NCI-H187 treated with DMSO at 0.1 percent for 48 hours (cell line): Measurements from ENCODE around the gene SRD5A3.
"Not testable (repeated sequence)": the region's sequence is repeated elsewhere in the genome, so short reads cannot be mapped to it uniquely, and the experiment has no call there.

Source experiments
- DNase-seq: peaks from one replicate; lab custom pipeline; 2025; lab: John Stamatoyannopoulos, UW

Gene SRD5A3

GRCh38 chr4:55346851-55347255 lies 811 bp downstream of the SRD5A3 start:
- no peak for DNase-seq

GRCh38 chr4:55347610-55348228 lies 1.7 kb downstream of the SRD5A3 start:
- DNase-seq = no peak

GRCh38 chr4:55348466-55348865 lies 2.4 kb downstream of the SRD5A3 start:
- no peak for DNase-seq

GRCh38 chr4:55350870-55351269 lies 4.8 kb downstream of the SRD5A3 start:
- not testable (repeated sequence) for DNase-seq

- no peak for DNase-seq
Measured at GRCh38 chr4:55351824-55352223, 5.8 kb downstream of the SRD5A3 start.

- no peak for DNase-seq
Measured at GRCh38 chr4:55352726-55353125, 6.7 kb downstream of the SRD5A3 start.

GRCh38 chr4:55353228-55353747 lies 7.2 kb downstream of the SRD5A3 start:
- DNase-seq = not testable (repeated sequence)

GRCh38 chr4:55354648-55355047 lies 8.6 kb downstream of the SRD5A3 start:
- DNase-seq = no peak

- DNase-seq = no peak
Measured at GRCh38 chr4:55355555-55355954, 9.5 kb downstream of the SRD5A3 start.

- no peak for DNase-seq
Measured at GRCh38 chr4:55356991-55357461, 11.0 kb downstream of the SRD5A3 start.

GRCh38 chr4:55358246-55358645 lies 12.2 kb downstream of the SRD5A3 start:
- DNase-seq = no peak

- DNase-seq = no peak
Measured at GRCh38 chr4:55358668-55359067, 12.6 kb downstream of the SRD5A3 start.

- DNase-seq = no peak
Measured at GRCh38 chr4:55359397-55359916, 13.4 kb downstream of the SRD5A3 start.

- not testable (repeated sequence) for DNase-seq
Measured at GRCh38 chr4:55362938-55363337, 16.9 kb downstream of the SRD5A3 start.

- DNase-seq = no peak
Measured at GRCh38 chr4:55363691-55364351, 17.8 kb downstream of the SRD5A3 start.

GRCh38 chr4:55364691-55365344 lies 18.8 kb downstream of the SRD5A3 start:
- no peak for DNase-seq

GRCh38 chr4:55365345-55365728 lies 19.3 kb downstream of the SRD5A3 start:
- DNase-seq = no peak

- DNase-seq = no peak
Measured at GRCh38 chr4:55366621-55367020, 20.6 kb downstream of the SRD5A3 start.

GRCh38 chr4:55367084-55367722 lies 21.2 kb downstream of the SRD5A3 start:
- no peak for DNase-seq

- no peak for DNase-seq
Measured at GRCh38 chr4:55369968-55370367, 23.9 kb downstream of the SRD5A3 start.

GRCh38 chr4:55372259-55372658 lies 26.2 kb downstream of the SRD5A3 start:
- no peak for DNase-seq

GRCh38 chr4:55373461-55373860 lies 27.4 kb downstream of the SRD5A3 start:
- DNase-seq = no peak
